HUES48 (cell line): ENCODE data around the gene SUGT1.
"Not testable (repeated sequence)": the region's sequence is repeated elsewhere in the genome, so short reads cannot be mapped to it uniquely, and the experiment has no call there.

Experiments
- H3K27ac ChIP-seq: one replicate; pipeline ENCODE4 v1.7.0; 2013; ENCODE audit warnings: low read depth, low read length, inconsistent platforms
- H3K27me3 ChIP-seq: 2 replicates; pipeline ENCODE4 v1.6.1; 2013; ENCODE audit warnings: mild to moderate bottlenecking, low read length; ENCODE audit not compliant: control insufficient read depth, insufficient read depth
- H3K36me3 ChIP-seq: 2 replicates; pipeline ENCODE4 v1.6.1; 2013; ENCODE audit warnings: low read length; ENCODE audit not compliant: control insufficient read depth, insufficient read depth
- H3K4me1 ChIP-seq: 2 replicates; pipeline ENCODE4 v1.6.1; 2013; ENCODE audit warnings: mild to moderate bottlenecking, low read length; ENCODE audit not compliant: control insufficient read depth, insufficient read depth
- H3K4me3 ChIP-seq: 2 replicates; pipeline ENCODE4 v1.5.1; 2013; ENCODE audit warnings: mild to moderate bottlenecking, low read depth, low read length
- H3K9ac ChIP-seq: 2 replicates; pipeline ENCODE4 v1.6.1; 2013; ENCODE audit warnings: mild to moderate bottlenecking, low read depth, low read length, moderate library complexity
- H3K9me3 ChIP-seq: 2 replicates; pipeline ENCODE4 v1.6.1; 2013; ENCODE audit warnings: low read length; ENCODE audit not compliant: control insufficient read depth, insufficient read depth

The SUGT1 gene

DNA sequence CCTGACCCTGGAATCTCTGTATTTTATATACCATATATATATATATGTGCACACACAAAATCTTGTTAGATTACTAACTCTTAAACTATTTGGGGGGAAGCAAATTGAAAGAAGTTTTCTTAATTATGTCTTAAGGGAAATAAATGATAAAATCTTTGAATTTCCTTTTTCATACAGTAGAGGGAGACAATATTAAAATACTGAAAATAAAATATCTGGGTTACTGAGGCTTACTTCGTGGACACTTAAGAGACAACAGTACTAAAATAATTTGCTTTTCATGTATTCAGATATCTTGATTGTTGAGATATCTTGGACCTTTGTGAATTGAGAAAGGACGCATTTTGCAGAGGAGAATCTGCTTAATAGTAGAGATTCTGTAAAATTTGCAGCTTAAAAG, 17.0 kb downstream of the SUGT1 start:
- Histone ChIP-seq H3K4me3 (no peak overlapping the region), H3K9ac (no peak overlapping the region), H3K36me3 (peaks cover 81% of the 10 kb centered on the region), H3K4me1 (peaks cover 7% of the 10 kb centered on the region; the same call in 1 of the 2 replicates), H3K9me3 (no peaks in the 10 kb centered on the region), H3K27ac (no peak overlapping the region), H3K27me3 (no peaks in the 10 kb centered on the region)

DNA sequence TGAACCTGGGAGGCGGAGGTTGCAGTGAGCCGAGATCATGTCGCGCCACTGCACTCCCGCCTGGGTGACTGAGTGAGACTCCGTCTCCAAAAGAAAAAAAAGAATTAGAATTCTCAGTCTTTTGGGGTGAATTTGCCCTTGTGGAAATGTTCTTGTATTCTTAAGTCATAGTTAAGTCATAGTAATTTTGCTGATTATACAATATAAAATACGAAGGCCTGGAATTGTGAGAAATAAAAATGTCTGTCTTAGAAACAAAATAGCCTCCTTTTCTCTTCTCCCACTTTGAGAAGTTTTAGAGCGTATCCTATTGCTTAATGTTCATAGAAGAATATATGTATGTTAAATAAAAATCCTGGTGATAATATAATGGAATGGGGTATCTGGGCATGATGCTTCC, 18.1 kb downstream of the SUGT1 start:
- H3K36me3 ChIP-seq, result peaks cover 81% of the 10 kb centered on the region

DNA sequence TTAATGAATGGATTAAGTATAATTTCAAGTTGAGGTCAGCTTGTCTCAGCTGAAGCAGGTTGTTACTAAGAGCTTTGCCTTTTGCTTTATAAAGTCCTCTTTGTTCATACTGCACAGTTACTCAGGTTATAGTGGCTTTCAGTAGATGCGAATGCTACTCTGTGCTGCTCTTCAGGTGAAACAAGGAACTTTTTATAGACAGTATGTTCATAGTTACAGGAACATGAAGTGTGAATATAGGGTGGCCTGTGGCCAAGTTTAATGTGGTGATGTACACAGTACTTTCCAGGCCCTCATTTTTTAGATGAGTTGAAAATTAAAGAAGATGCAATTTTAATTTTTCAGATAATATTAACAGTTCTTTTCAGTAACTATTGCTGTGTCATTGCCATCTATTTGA, 20.8 kb downstream of the SUGT1 start:
- Histone ChIP-seq H3K4me1 (peaks cover 7% of the 10 kb centered on the region; the same call in 1 of the 2 replicates), H3K27ac (no peak overlapping the region), H3K9me3 (no peaks in the 10 kb centered on the region), H3K36me3 (peaks cover 81% of the 10 kb centered on the region), H3K9ac (no peak overlapping the region), H3K27me3 (no peaks in the 10 kb centered on the region), H3K4me3 (no peak overlapping the region)

More for the DNA sequence above, 18.1 kb downstream of the SUGT1 start:
- Histone ChIP-seq H3K9ac (no peak overlapping the region), H3K27me3 (no peaks in the 10 kb centered on the region), H3K4me3 (no peak overlapping the region), H3K27ac (no peak overlapping the region), H3K9me3 (no peaks in the 10 kb centered on the region), H3K4me1 (peaks cover 7% of the 10 kb centered on the region; the same call in 1 of the 2 replicates)

DNA sequence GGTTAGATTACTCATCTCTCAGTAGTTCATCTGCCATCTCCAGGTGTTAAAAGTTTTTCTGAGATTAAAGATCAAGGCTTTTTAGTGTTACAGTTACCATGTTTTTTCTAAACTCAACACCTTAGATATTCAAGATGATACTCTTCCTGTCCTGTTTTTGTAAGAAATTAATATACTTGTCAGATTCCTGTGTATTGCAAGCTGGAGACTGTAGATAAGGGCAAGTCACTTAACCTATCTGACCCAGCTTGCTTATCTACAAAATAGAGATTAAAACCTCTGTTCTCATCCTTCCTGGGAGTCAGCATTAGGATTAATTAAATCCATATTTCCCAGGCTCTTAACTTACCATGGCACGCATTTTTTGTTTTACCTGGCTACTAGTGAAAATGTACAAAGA, 25.2 kb downstream of the SUGT1 start:
- H3K9me3 ChIP-seq, result no peaks in the 10 kb centered on the region
- no peak overlapping the region for H3K27ac ChIP-seq
- peaks cover 89% of the 10 kb centered on the region for H3K36me3 ChIP-seq
- no peak overlapping the region for H3K4me3 ChIP-seq
- no peaks in the 10 kb centered on the region for H3K4me1 ChIP-seq
- no peaks in the 10 kb centered on the region for H3K27me3 ChIP-seq
- H3K9ac ChIP-seq, result no peak overlapping the region

DNA sequence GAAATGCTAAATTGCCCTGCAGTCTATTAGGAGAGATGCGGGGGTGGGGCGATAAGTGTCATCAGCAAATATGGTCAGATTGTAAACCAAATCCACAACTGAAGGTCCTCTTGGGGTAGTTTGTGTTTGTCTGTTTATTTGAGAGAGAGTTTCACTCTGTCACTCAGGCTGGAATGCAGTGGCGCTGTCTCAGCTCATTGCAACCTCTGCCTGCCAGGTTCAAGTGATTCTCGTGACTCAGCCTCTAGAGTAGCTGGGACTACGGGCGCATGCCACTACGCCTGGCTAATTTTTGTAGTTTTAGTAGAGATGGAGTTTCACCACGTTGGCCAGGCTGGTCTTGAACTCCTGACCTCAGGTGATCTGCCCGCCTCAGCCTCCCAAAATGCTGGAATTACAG, 33.2 kb downstream of the SUGT1 start:
- not testable (repeated sequence) for H3K4me3 ChIP-seq, H3K4me1 ChIP-seq, H3K27me3 ChIP-seq, H3K9ac ChIP-seq, H3K9me3 ChIP-seq, H3K27ac ChIP-seq
- H3K36me3 ChIP-seq, result peaks cover 81% of the 10 kb centered on the region

DNA sequence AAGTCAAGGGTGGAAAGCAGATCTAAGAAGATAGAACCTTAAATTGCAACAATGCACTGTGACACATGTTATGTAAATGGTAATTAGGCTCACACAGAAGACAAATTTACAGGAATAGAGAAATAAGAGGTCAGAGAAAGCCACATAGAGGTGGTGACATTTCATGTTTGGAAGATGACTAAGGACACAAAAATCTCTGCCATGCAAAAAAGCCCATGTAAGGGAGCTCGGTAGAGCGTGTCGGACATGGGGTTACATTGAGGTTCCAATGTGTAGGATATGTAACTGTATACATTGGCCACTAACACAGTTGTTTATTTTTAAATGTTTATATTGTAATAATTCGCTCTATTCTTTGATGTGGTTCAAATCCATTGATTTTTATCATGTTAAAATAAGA, 33.7 kb downstream of the SUGT1 start:
- no peaks in the 10 kb centered on the region for H3K9me3 ChIP-seq
- H3K27ac ChIP-seq, result no peak overlapping the region
- H3K9ac ChIP-seq, result no peak overlapping the region
- no peak overlapping the region for H3K4me3 ChIP-seq
- H3K36me3 ChIP-seq, result peaks cover 83% of the 10 kb centered on the region
- H3K27me3 ChIP-seq, result no peaks in the 10 kb centered on the region
- no peaks in the 10 kb centered on the region for H3K4me1 ChIP-seq

DNA sequence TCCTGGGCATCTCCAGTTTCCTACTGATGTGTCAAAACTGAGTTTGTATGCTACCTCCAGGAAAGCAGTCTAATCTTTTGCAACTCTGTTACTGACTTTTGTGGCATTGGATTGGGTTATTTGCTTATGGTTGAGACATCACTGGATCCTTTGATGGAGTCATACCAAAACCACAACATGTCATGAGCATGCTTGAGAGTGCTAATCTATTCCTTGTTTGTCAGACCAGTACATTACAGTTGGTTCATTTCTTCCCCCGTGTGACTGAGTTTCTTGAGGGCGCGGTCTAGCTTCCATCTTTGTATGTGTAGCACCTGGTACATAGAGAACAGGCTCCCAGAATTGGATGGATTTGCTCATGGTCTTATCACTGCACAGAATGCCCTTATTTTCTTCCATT, 43.2 kb downstream of the SUGT1 start:
- peaks cover 33% of the 10 kb centered on the region for H3K36me3 ChIP-seq
- H3K27me3 ChIP-seq, result no peaks in the 10 kb centered on the region
- no peak overlapping the region for H3K27ac ChIP-seq
- no peak overlapping the region for H3K4me3 ChIP-seq
- no peaks in the 10 kb centered on the region for H3K4me1 ChIP-seq
- no peaks in the 10 kb centered on the region for H3K9me3 ChIP-seq
- H3K9ac ChIP-seq, result no peak overlapping the region

DNA sequence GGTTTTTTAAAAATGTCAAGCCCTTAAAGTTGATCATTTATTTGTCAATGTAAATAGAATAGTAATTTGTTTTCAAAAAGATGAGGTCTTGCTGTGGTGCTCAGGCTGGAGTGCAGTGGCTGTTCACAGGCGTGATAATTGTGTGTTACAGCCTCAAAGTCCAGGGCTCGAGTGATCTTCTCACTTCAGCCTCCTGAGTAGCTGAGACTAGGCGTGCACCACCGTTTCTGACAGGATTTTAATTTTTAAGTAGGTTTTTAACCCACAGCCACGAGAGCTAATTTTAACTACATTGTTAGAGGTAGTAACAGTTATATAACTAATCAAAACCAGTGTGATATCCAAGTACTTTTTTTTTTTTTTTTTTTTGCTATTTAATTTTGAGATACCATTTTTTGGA, 43.9 kb downstream of the SUGT1 start:
- Histone ChIP-seq H3K36me3 (peaks cover 26% of the 10 kb centered on the region), H3K9ac (no peak overlapping the region), H3K9me3 (no peaks in the 10 kb centered on the region), H3K27ac (no peak overlapping the region), H3K27me3 (no peaks in the 10 kb centered on the region), H3K4me1 (peaks cover 3% of the 10 kb centered on the region; the same call in 1 of the 2 replicates), H3K4me3 (no peak overlapping the region)

DNA sequence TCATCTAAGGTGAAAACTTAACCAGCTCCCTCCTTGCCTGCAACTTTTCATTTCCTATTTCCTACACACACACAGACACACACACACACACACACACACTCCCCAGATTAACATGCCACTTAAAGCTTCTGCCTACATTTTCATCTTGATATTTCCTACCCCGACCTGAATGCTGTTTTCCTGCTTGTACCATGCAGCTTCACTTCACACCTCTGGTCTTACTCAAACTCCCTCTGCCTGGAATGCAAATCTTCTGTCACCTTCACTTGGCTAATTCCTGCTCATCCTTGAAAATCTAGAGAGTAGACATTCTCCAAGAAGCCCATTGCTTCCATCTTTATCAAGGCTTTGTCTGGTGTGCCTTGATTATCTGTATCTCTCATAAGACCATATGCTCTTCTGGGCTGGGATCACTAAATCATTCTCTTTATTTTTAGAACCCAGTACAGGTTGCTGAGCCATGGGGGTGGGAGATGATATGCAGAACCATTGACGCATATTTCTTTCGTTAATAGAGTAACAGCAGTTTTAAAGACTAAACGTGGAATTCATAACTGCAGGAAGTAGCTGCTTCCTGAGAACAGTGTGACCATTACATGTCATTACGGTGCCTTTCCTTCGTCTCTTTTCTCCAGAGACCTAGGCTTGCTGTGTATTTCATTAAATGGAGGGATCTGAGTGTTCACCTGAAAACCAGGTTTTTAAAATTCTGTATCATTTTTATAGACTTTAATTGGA, 49.3 kb downstream of the SUGT1 start:
- Histone ChIP-seq H3K27ac (peak overlapping the region; percentile 12), H3K4me3 (no peak overlapping the region), H3K36me3 (peaks cover 31% of the 10 kb centered on the region), H3K9ac (no peak overlapping the region), H3K9me3 (no peaks in the 10 kb centered on the region), H3K27me3 (no peaks in the 10 kb centered on the region), H3K4me1 (peaks cover 18% of the 10 kb centered on the region; the same call in 1 of the 2 replicates)

DNA sequence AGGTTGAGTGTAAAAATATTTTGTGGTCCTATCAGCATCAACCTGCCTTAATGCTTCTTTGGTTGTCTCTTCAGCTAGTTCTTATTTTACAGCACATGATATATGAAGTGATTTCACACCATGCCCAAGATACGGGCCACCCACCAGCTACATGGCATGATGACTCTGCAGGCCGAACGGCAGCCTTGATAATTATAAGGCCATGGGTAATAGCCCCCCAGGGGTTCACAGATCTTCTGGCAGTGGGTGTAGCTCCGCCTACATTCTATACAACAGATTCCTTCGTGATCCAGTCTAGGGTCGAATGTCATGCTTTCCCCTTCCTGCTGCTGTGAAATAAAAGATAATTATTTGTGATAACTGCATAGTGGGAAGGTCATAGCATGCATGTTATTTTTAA, 50.8 kb downstream of the SUGT1 start:
- Histone ChIP-seq H3K9me3 (no peaks in the 10 kb centered on the region), H3K27me3 (no peaks in the 10 kb centered on the region), H3K36me3 (peaks cover 36% of the 10 kb centered on the region), H3K4me3 (no peak overlapping the region), H3K9ac (no peak overlapping the region), H3K27ac (no peak overlapping the region), H3K4me1 (peaks cover 18% of the 10 kb centered on the region; the same call in 1 of the 2 replicates)

DNA sequence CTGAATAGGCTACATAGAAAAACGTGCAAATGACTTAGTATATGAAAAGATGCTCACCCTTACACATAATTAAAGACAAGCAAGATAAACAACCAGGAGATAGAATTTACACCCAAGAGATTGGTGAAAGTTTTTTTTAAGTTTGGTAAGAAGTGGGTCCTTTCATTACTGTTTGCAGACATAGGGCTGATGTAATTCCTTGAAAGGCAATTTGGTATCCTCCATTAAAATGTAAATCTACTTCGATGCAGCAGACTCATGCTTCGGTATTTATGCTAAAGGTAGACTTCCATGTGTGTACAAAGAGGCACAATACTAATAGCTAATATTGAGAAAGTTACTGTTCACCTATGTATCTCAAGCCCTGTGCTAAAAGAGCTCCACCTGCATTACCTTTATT, 53.4 kb downstream of the SUGT1 start:
- Histone ChIP-seq H3K9ac (no peak overlapping the region), H3K4me1 (peaks cover 18% of the 10 kb centered on the region; the same call in 1 of the 2 replicates), H3K9me3 (no peaks in the 10 kb centered on the region), H3K27me3 (no peaks in the 10 kb centered on the region), H3K4me3 (no peak overlapping the region), H3K27ac (no peak overlapping the region), H3K36me3 (peaks cover 48% of the 10 kb centered on the region)
